ENCODE results near the gene AKAP8.
"Not testable (repeated sequence)": the region's sequence is repeated elsewhere in the genome, so short reads cannot be mapped to it uniquely, and the experiment has no call there.

Gene AKAP8

DNA sequence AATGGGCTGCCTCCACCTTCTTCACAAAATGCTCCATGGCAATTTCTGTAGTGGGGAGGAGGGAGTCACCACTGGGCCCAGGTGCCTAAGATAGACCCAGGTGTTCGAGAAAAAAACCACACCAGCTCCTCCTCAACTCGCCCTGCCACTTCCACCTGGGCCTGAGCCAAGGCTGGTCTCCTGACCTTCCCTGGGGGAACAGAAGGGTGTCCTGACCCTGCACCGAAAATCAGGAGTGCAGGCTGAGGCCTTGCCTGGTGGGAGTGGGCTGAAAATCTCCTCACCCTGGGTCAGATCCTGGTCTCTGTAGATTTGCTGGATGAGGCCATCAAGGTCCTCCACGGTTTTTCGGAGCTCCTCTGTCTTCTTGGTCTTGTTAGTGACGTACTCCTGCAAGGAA is 17.6 kb upstream of the AKAP8 start:
- H3K4me1 ChIP-seq (ENCODE audit: low read length), result no peaks in the 10 kb centered on the region
- TF ChIP-seq EZH2phosphoT487 (IDR thresholded peaks at IDR 0.05; ENCODE audit: low read depth), result no peak
- TF ChIP-seq, protein P1, sequence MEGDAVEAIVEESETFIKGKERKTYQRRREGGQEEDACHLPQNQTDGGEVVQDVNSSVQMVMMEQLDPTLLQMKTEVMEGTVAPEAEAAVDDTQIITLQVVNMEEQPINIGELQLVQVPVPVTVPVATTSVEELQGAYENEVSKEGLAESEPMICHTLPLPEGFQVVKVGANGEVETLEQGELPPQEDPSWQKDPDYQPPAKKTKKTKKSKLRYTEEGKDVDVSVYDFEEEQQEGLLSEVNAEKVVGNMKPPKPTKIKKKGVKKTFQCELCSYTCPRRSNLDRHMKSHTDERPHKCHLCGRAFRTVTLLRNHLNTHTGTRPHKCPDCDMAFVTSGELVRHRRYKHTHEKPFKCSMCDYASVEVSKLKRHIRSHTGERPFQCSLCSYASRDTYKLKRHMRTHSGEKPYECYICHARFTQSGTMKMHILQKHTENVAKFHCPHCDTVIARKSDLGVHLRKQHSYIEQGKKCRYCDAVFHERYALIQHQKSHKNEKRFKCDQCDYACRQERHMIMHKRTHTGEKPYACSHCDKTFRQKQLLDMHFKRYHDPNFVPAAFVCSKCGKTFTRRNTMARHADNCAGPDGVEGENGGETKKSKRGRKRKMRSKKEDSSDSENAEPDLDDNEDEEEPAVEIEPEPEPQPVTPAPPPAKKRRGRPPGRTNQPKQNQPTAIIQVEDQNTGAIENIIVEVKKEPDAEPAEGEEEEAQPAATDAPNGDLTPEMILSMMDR (IDR thresholded peaks at IDR 0.05; ENCODE audit: low read depth, low read length), result no peak
- H4K20me1 ChIP-seq (ENCODE audit: insufficient read depth, low read length), result peaks cover 11% of the 10 kb centered on the region; the same call in 1 of the 2 replicates
- peaks cover 27% of the 10 kb centered on the region for H3K79me2 ChIP-seq (ENCODE audit: low read length)
- H3K9ac ChIP-seq (ENCODE audit: low read length), result no peak overlapping the region
- no peaks in the 10 kb centered on the region for H3K27me3 ChIP-seq (ENCODE audit: low read depth, low read length)
- H3K36me3 ChIP-seq (replicated peaks; ENCODE audit: low read depth, low read length), result peaks cover 62% of the 10 kb centered on the region
- H3K9me3 ChIP-seq (ENCODE audit: insufficient read depth, low read length), result no peaks in the 10 kb centered on the region
- H2AFZ ChIP-seq (ENCODE audit: low read depth, low read length), result no peak overlapping the region
- no peak overlapping the region for H3K27ac ChIP-seq (ENCODE audit: low read length)
- H3K4me3 ChIP-seq (ENCODE audit: low read length), result no peak overlapping the region
- H3K4me2 ChIP-seq (ENCODE audit: low read length), result no peak overlapping the region

DNA sequence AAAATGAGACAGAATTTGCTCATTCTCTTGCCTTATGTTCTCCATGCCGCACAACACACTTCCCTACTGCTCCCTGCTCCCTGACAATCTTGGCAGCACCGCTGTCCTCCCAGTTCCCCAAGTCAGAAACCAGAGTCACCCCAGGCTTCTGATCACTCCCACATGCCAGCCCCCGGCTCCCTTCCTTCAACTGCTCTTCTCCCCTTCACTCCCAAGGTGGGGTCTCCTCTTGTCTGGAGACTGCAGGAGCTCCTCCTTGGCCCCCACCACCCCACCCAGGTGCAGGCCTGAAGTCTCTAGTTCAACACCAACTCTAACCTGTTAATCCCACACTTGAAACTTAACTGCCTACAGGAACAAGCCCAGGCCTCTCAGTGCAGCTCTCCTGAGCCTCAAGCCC is 16.8 kb upstream of the AKAP8 start:
- H3K4me2 ChIP-seq (ENCODE audit: low read length), result no peak overlapping the region
- peaks cover 3% of the 10 kb centered on the region; the same call in 1 of the 2 replicates for H4K20me1 ChIP-seq (ENCODE audit: insufficient read depth, low read length)
- peaks cover 23% of the 10 kb centered on the region for H3K79me2 ChIP-seq (ENCODE audit: low read length)
- no peak overlapping the region for H3K9ac ChIP-seq (ENCODE audit: low read length)
- no peak overlapping the region for H2AFZ ChIP-seq (ENCODE audit: low read depth, low read length)
- TF ChIP-seq, protein P1 (IDR thresholded peaks at IDR 0.05; ENCODE audit: low read depth, low read length), result no peak
- TF ChIP-seq EZH2phosphoT487 (IDR thresholded peaks at IDR 0.05; ENCODE audit: low read depth), result no peak
- H3K9me3 ChIP-seq (ENCODE audit: insufficient read depth, low read length), result no peaks in the 10 kb centered on the region
- H3K27ac ChIP-seq (ENCODE audit: low read length), result no peak overlapping the region
- no peaks in the 10 kb centered on the region for H3K27me3 ChIP-seq (ENCODE audit: low read depth, low read length)
- H3K4me3 ChIP-seq (ENCODE audit: low read length), result no peak overlapping the region
- peaks cover 60% of the 10 kb centered on the region for H3K36me3 ChIP-seq (replicated peaks; ENCODE audit: low read depth, low read length)
- no peaks in the 10 kb centered on the region for H3K4me1 ChIP-seq (ENCODE audit: low read length)

DNA sequence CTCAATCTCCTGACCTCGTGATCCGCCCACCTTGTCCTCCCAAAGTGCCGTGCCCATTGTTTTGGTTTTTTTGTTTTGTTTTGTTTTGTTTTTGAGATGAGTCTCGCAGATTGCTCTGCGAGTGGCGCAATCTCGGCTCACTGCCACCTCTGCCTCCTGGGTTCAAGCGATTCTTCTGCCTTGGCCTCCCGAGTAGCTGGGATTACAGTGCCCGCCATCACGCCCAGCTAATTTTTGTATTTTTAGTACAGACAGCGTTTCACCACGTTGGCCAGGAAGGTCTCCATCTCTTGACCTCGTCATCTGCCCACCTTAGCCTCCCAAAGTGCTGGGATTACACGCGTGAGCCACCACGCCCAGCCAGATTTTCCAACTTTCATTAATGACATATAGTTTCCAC is 15.7 kb upstream of the AKAP8 start:
- not testable (repeated sequence) for H3K27me3 ChIP-seq (ENCODE audit: low read depth, low read length); H3K4me3 ChIP-seq (ENCODE audit: low read length); H4K20me1 ChIP-seq (ENCODE audit: insufficient read depth, low read length); H2AFZ ChIP-seq (ENCODE audit: low read depth, low read length); H3K9me3 ChIP-seq (ENCODE audit: insufficient read depth, low read length); H3K9ac ChIP-seq (ENCODE audit: low read length); H3K27ac ChIP-seq (ENCODE audit: low read length); H3K4me2 ChIP-seq (ENCODE audit: low read length); H3K4me1 ChIP-seq (ENCODE audit: low read length)
- H3K79me2 ChIP-seq (ENCODE audit: low read length), result peaks cover 19% of the 10 kb centered on the region
- H3K36me3 ChIP-seq (replicated peaks; ENCODE audit: low read depth, low read length), result peaks cover 56% of the 10 kb centered on the region

DNA sequence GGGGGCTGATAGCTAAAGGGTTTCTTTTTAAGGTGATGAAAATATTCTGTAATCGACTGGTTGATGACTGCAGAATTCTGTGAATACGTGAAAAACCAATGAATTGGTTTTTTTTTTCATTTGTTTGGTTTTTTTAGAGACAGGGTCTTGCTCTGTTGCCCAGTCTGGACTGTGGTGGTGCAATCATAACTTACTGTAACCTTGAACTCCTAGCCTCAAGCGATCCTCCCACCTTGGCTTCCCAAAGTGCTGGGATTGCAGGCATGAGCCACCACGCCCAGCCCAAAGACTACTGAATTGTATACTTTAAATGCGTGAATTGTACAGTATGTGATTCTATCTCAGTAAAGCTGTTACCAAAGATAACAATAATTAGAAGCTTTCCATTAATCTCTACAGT is 14.8 kb upstream of the AKAP8 start:
- H3K27ac ChIP-seq (ENCODE audit: low read length), result no peak overlapping the region
- no peak overlapping the region for H3K4me2 ChIP-seq (ENCODE audit: low read length)
- H3K9me3 ChIP-seq (ENCODE audit: insufficient read depth, low read length), result no peaks in the 10 kb centered on the region
- H3K9ac ChIP-seq (ENCODE audit: low read length), result no peak overlapping the region
- no peak for TF ChIP-seq EZH2phosphoT487 (IDR thresholded peaks at IDR 0.05; ENCODE audit: low read depth)
- peaks cover 5% of the 10 kb centered on the region; the same call in 1 of the 2 replicates for H3K4me1 ChIP-seq (ENCODE audit: low read length)
- H3K79me2 ChIP-seq (ENCODE audit: low read length), result peaks cover 28% of the 10 kb centered on the region
- no peaks in the 10 kb centered on the region for H3K27me3 ChIP-seq (ENCODE audit: low read depth, low read length)
- no peak overlapping the region for H2AFZ ChIP-seq (ENCODE audit: low read depth, low read length)
- H3K36me3 ChIP-seq (replicated peaks; ENCODE audit: low read depth, low read length), result peaks cover 60% of the 10 kb centered on the region
- H4K20me1 ChIP-seq (ENCODE audit: insufficient read depth, low read length), result peaks cover 4% of the 10 kb centered on the region
- no peak overlapping the region for H3K4me3 ChIP-seq (ENCODE audit: low read length)

DNA sequence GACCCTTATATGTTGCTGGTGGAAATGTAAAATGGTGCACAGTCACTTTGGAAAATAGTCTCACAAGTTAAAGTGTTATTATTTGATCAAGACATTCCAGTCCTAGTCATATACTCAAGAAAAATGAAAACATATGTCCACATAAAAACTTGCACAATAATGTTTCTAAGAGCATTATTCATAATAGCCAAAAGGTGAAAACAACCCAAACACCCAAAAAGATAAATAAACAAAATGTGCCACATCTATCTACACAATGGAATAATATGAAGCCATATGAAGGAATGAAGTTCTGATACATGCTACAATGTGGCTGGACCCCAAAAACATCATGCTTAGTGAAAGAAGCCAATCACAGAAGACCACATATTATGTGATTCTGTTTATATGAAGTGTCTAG is 14.4 kb upstream of the AKAP8 start:
- Histone ChIP-seq H3K79me2 (ENCODE audit: low read length) (peaks cover 31% of the 10 kb centered on the region), H4K20me1 (ENCODE audit: insufficient read depth, low read length) (peaks cover 4% of the 10 kb centered on the region), H2AFZ (ENCODE audit: low read depth, low read length) (no peak overlapping the region), H3K36me3 (replicated peaks; ENCODE audit: low read depth, low read length) (peaks cover 59% of the 10 kb centered on the region), H3K27ac (ENCODE audit: low read length) (no peak overlapping the region), H3K4me3 (ENCODE audit: low read length) (no peak overlapping the region), H3K9ac (ENCODE audit: low read length) (no peak overlapping the region), H3K4me2 (ENCODE audit: low read length) (no peak overlapping the region), H3K27me3 (ENCODE audit: low read depth, low read length) (no peaks in the 10 kb centered on the region), H3K9me3 (ENCODE audit: insufficient read depth, low read length) (no peaks in the 10 kb centered on the region), H3K4me1 (ENCODE audit: low read length) (peaks cover 5% of the 10 kb centered on the region; the same call in 1 of the 2 replicates)
- TF ChIP-seq, protein P1 (IDR thresholded peaks at IDR 0.05; ENCODE audit: low read depth, low read length), result no peak
- TF ChIP-seq EZH2phosphoT487 (IDR thresholded peaks at IDR 0.05; ENCODE audit: low read depth), result no peak
